Measurements from ENCODE around the gene PRDM1.

PRDM1 gene

DNA sequence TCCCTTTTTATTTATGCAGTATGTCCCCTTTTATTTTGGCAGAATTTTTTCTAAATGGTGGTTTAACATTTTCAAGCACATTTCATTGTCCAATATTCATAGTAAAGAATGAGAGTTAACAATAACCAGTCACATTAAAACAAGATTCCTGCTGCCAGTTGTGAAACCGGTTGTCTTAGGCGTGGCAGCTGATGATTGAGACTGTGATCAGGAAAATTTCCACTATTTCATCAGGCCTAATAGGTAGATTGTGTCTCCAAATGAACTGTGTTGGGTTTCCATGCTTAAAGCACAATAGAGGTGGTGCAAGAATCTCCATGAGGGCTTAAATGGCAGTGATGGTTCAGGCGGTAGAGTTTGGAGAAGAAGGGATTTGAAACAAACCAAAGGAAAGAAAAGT, 15.3 kb downstream of the PRDM1 start:
- Histone ChIP-seq H3K4me1 (ENCODE audit: insufficient read depth, low read length) (peaks cover 28% of the 10 kb centered on the region), H3K27ac (ENCODE audit: low read length) (no peak overlapping the region), H3K27me3 (ENCODE audit: insufficient read depth, low read length, poor library complexity) (no peaks in the 10 kb centered on the region), H3K4me2 (ENCODE audit: insufficient read depth, low read length) (no peak overlapping the region), H3K9me3 (ENCODE audit: insufficient read depth, low read length, severe bottlenecking) (no peaks in the 10 kb centered on the region), H3K36me3 (ENCODE audit: insufficient read depth, low read length) (peaks cover 33% of the 10 kb centered on the region), H3K4me3 (ENCODE audit: low read depth in 1 of 2, low read length in 2 of 2) (no peak overlapping the region), H4K20me1 (ENCODE audit: insufficient read depth, low read length) (no peaks in the 10 kb centered on the region), H3K79me2 (ENCODE audit: insufficient read depth, low read length) (no peaks in the 10 kb centered on the region), H2AFZ (ENCODE audit: low read depth, low read length) (no peak overlapping the region), H3K9ac (ENCODE audit: low read depth, low read length) (no peak overlapping the region)
- ATAC-seq (ENCODE audit: insufficient read depth, low read depth) (no peak), DNase-seq (no peak)
- TF ChIP-seq EZH2 (IDR thresholded peaks at IDR 0.05; ENCODE audit: borderline replicate concordance, low read depth, low read length, severe bottlenecking), result no peak
- no peak for TF ChIP-seq CTCF (IDR thresholded peaks at IDR 0.05; ENCODE audit: borderline replicate concordance, extremely low read depth, low read length, poor library complexity, severe bottlenecking)

GRCh38 chr6:106102034-106102433, 15.9 kb downstream of the PRDM1 start:
- Histone ChIP-seq H3K4me2 (ENCODE audit: insufficient read depth, low read length) (no peak overlapping the region), H3K27me3 (ENCODE audit: insufficient read depth, low read length, poor library complexity) (no peaks in the 10 kb centered on the region), H3K9ac (ENCODE audit: low read depth, low read length) (no peak overlapping the region), H3K79me2 (ENCODE audit: insufficient read depth, low read length) (no peaks in the 10 kb centered on the region), H3K36me3 (ENCODE audit: insufficient read depth, low read length) (peaks cover 39% of the 10 kb centered on the region), H3K4me1 (ENCODE audit: insufficient read depth, low read length) (peaks cover 22% of the 10 kb centered on the region), H2AFZ (ENCODE audit: low read depth, low read length) (no peak overlapping the region), H3K4me3 (ENCODE audit: low read depth in 1 of 2, low read length in 2 of 2) (no peak overlapping the region), H3K9me3 (ENCODE audit: insufficient read depth, low read length, severe bottlenecking) (no peaks in the 10 kb centered on the region), H3K27ac (ENCODE audit: low read length) (no peak overlapping the region), H4K20me1 (ENCODE audit: insufficient read depth, low read length) (no peaks in the 10 kb centered on the region)
- no peak for TF ChIP-seq CTCF (IDR thresholded peaks at IDR 0.05; ENCODE audit: borderline replicate concordance, extremely low read depth, low read length, poor library complexity, severe bottlenecking)
- no peak for TF ChIP-seq EZH2 (IDR thresholded peaks at IDR 0.05; ENCODE audit: borderline replicate concordance, low read depth, low read length, severe bottlenecking)
- DNase-seq (no peak), ATAC-seq (ENCODE audit: insufficient read depth, low read depth) (no peak)

DNA sequence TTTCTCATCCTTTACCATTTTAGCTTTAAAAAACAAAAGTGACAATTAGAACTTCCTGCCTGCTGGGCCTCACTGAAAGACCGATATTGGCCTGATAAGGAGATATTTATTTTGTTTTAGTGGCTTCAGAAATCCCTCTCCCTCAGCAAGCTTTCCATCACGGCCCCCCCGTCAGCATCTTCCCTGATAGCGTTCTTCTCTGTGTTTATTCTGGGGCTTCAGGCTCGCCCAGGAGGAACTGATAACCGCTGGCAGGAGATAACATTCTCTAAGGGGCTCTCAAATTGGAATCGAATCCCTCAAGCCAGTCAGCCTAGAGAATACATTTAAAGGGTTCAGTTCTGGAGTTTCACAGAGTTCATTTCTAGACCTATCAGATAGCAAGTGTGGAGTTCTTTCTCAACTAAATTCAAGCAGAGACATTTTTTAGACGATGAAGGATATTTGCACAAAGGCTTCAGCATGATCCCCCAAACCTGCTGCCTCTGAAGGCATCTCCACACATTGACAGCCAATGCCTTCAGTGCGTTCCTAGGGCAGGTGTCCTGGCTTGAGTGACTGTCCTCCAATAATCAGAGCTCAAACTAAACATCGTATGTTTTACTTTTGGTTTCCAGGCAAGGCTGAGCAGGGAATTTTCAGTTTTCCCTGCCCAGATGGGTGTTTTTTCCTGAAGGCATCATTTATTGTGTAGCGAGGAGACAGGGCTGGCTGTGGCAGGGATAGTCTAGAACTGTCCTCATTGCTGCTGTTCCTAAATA, 17.0 kb downstream of the PRDM1 start:
- peaks cover 13% of the 10 kb centered on the region for H3K4me1 ChIP-seq (ENCODE audit: insufficient read depth, low read length)
- no peak overlapping the region for H2AFZ ChIP-seq (ENCODE audit: low read depth, low read length)
- H4K20me1 ChIP-seq (ENCODE audit: insufficient read depth, low read length), result no peaks in the 10 kb centered on the region
- DNase-seq (no peak), ATAC-seq (ENCODE audit: insufficient read depth, low read depth) (peak; percentile 33; the same call in 1 of the 3 replicates)
- TF ChIP-seq CTCF (IDR thresholded peaks at IDR 0.05; ENCODE audit: borderline replicate concordance, extremely low read depth, low read length, poor library complexity, severe bottlenecking) (no peak), EZH2 (IDR thresholded peaks at IDR 0.05; ENCODE audit: borderline replicate concordance, low read depth, low read length, severe bottlenecking) (no peak)
- H3K9me3 ChIP-seq (ENCODE audit: insufficient read depth, low read length, severe bottlenecking), result no peaks in the 10 kb centered on the region
- H3K27ac ChIP-seq (ENCODE audit: low read length), result no peak overlapping the region
- H3K27me3 ChIP-seq (ENCODE audit: insufficient read depth, low read length, poor library complexity), result no peaks in the 10 kb centered on the region
- no peaks in the 10 kb centered on the region for H3K79me2 ChIP-seq (ENCODE audit: insufficient read depth, low read length)
- H3K4me3 ChIP-seq (ENCODE audit: low read depth in 1 of 2, low read length in 2 of 2), result no peak overlapping the region
- no peak overlapping the region for H3K9ac ChIP-seq (ENCODE audit: low read depth, low read length)
- H3K4me2 ChIP-seq (ENCODE audit: insufficient read depth, low read length), result no peak overlapping the region
- peaks cover 43% of the 10 kb centered on the region for H3K36me3 ChIP-seq (ENCODE audit: insufficient read depth, low read length)

All from DND-41 (cell line).